ENCODE measurements around the gene COL15A1.

Gene COL15A1

DNA sequence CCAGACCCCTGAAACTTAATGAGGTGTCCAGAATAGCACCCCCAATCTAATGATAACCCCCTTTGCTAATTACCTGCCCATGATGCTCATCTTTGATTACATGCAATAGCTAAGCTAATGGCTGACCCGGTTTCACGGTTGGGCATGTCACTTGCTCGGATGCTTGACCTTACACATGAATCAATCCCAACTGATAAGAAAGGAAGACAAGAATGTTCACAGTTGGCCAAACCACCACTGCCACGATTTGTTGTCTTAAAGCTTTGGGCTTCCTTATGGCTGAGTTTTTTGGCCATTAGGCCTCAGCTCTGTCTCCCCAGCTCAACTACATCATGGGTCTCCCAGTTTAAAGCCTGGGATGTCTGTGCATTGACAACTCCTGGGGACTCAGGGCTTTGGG is 108.1 kb downstream of the COL15A1 start:
- in situ Hi-C loops (cut with MboI; ENCODE audit: low sequenced_read_pairs) = no loop called here

DNA sequence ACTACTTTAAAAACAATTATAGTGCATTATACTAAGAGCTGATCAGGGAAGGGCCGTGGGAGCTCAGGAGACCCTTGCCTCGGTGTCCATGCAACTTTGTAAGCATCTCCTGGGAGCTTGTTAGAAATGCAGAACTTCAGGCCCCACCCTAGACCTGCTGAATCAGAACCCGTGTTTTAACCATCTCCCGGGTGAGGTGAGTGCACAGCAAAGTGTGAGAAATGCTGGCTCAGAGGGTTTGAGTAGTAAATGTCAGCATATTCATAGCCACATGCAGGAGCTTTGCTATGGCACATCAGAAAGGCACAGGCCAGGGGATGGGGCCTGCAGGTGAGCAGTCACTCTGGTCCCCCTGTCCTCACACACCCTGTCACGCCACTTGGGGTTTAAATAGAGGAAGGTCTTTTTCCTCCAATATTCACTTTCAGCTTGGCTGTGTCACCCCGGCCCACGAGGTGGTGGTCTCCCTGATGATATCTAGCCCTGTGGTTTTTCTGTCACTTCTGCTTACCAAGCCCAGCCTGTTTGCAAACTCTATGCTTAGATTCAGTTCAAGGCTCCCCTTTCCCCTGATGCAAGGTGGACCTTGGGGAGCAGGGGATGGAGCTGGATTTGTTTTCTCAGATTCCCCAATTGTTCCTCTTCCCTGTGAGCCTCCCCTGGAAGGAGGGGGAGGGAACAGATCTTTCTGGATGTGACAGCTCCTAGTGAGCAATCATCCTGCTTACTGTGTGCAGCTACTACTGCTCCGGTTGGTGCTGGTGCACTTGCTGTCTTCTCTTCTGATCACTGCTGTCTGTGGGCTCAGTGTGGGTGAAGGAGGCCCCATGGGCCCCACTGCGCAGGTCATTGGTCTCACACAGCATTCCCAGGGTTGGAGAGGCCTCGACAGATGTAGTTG is 109.4 kb downstream of the COL15A1 start:
- in situ Hi-C loops (cut with MboI; ENCODE audit: low sequenced_read_pairs) = no loop called here

- in situ Hi-C loops (cut with MboI; ENCODE audit: low sequenced_read_pairs) = no loop called here
These were observed 110.9 kb downstream of the COL15A1 start for GRCh38 chr9:99054581-99054980.

DNA sequence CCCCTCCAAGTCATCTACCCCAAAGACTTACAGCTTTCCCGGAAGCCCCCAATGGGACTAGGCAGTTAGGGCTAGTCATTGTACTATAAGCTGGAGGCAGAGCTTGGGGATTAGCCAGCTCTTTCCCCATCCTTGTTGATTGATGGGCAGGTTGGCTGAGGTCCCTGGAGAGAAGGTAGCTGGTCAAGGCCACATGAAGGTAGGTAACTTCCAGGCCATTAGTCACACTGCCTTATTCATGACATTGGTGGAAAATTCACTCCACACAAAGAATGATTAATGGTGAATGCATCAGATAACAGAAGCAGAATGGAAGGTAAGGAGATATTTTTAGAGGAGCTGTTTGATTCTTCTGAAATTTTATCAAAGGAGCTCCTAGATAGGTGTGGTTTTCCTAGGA is 111.7 kb downstream of the COL15A1 start:
- in situ Hi-C loops (cut with MboI; ENCODE audit: low sequenced_read_pairs) = no loop called here

GRCh38 chr9:99056186-99056585 is 112.5 kb downstream of the COL15A1 start:
- in situ Hi-C loops (cut with MboI; ENCODE audit: low sequenced_read_pairs) = no loop called here

GRCh38 chr9:99056886-99057664 is 113.4 kb downstream of the COL15A1 start:
- in situ Hi-C loops (cut with MboI; ENCODE audit: low sequenced_read_pairs) = no loop called here

- in situ Hi-C loops (cut with MboI; ENCODE audit: low sequenced_read_pairs) = no loop called here
These were observed 114.2 kb downstream of the COL15A1 start for GRCh38 chr9:99057665-99058625.

- in situ Hi-C loops (cut with MboI; ENCODE audit: low sequenced_read_pairs) = no loop called here
These were observed 115.5 kb downstream of the COL15A1 start for GRCh38 chr9:99058964-99059921.

DNA sequence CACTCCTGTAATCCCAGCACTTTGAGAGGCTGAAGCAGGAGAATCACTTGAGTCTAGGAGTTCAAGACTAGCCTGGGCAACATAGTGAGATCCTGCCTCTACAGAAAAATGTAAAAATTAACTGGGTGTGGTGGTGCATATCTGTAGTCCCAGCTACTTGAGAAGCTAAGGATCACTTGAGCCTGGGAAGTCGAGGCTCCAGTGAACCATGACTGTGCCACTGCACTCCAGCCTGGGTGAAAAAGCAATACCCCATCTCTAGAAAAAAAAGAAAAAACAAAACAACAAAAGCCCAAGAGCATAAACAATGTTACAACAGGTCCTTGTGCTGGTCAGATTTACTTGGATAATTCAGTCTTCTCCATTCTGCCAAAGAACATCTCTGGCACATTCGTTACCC is 116.9 kb downstream of the COL15A1 start:
- in situ Hi-C loops (cut with MboI; ENCODE audit: low sequenced_read_pairs) = no loop called here

- in situ Hi-C loops (cut with MboI; ENCODE audit: low sequenced_read_pairs) = no loop called here
These were observed 118.8 kb downstream of the COL15A1 start for GRCh38 chr9:99062549-99062948.

DNA sequence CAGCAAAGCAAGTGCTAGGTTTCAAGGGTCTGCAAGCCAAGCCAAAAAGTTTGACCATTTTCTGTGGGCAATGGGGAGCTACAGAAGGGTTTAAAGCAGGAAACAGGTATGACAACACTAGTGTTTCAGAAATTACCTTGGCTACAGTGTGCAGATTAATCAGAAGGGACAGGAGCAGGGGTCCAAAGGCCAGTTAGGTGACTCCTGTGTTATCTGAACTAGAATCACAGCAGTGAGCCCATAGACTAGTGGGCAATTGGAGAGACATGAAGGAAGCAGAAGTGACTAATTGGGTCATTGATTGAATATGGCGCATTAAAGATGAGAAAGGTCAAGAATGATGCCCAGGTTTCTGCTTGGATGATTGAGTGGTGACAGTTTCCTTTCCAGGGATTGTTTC is 119.8 kb downstream of the COL15A1 start:
- in situ Hi-C loops (cut with MboI; ENCODE audit: low sequenced_read_pairs) = no loop called here

GRCh38 chr9:99066571-99066970 is 122.9 kb downstream of the COL15A1 start:
- in situ Hi-C loops (cut with MboI; ENCODE audit: low sequenced_read_pairs) = no loop called here

GRCh38 chr9:99069075-99069474 is 125.4 kb downstream of the COL15A1 start:
- in situ Hi-C loops (cut with MboI; ENCODE audit: low sequenced_read_pairs) = no loop called here

DNA sequence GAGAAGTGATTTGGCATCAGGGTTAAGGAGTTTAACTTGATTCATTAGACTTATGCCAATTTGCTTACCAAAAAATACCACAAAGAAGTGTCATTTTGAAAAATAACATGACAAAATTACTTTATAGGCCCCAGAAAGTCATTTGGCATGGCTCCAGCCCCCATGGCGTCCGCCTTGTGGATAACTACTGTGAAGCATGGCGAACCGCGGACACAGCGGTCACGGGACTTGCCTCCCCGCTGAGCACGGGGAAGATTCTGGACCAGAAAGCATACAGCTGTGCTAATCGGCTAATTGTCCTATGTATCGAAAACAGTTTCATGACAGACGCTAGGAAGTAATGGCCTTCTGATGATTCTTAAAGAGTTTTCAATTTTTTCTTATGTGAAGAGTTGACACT is 125.8 kb downstream of the COL15A1 start:
- in situ Hi-C loops (cut with MboI; ENCODE audit: low sequenced_read_pairs) = no loop called here

DNA sequence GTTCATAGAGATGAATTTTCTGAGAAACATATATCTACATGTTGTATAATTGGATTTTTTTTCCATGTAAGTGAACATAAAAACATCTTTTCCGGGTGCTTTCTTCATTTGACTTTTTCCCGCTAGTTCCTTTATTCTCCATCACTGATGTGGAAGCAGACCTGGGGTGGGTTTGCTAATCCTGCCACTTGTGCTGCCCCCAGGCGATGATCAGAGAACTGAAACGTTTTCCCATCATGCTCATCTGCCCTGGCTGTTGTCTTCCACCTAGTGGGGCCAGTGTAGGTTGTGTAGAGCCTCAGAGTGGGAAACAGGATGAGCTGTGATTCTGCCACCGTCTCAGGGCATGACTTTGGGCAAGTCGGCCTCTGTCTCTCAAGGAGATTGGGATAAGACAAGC is 127.0 kb downstream of the COL15A1 start:
- in situ Hi-C loops (cut with MboI; ENCODE audit: low sequenced_read_pairs) = no loop called here

DNA sequence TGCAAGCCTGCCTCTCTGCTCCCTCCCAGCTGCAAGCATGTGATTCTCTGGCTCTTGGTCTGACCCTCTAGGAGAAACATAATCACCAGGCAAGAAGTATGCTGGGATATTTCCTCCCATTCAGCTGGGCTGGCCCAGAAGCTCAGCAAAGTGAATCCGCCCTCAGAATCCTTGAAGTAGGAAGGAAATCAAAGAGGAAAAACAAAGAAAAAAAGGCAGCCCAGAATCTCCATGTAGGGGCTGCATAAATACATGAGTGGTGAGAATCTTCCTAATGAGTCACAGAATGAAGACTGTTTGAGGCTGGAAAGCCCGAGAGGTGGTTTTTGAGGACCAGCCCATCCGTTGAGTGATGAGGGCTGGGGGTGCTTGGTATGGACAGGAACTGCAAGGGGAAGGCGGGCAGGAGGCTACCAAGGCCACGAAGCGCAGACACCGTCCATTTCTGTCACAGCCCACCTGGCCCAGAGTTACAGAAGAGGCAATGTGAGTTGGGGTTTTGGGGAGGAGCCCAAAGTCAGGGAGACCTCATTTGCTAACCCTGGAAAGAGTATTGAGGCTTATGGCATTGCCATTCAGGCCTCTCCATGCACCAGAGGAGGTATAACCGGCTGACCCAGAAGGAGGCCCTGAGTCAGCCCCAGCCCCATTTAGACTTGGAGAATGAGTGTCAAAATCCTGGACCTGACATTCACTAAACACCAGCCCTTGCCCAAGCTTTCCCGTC is 127.8 kb downstream of the COL15A1 start:
- in situ Hi-C loops (cut with MboI; ENCODE audit: low sequenced_read_pairs) = no loop called here

DNA sequence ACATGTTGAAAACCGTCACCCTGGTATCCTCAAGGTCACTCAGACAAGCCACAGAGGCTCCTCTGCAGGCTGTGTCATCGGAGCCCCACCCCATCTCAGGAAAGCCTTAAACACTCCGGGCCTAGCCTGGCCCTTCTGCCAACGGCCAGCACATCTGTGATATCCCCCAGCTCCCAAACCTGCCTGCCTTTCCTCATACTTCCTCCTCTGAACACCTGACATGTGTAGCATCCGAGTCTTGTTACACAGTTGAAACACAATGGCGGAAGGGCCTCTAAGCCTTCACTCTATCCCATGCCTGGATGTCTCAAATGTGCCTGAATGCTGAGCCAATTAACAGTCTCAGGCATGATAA is 128.3 kb downstream of the COL15A1 start:
- in situ Hi-C loops (cut with MboI; ENCODE audit: low sequenced_read_pairs) = no loop called here

- in situ Hi-C loops (cut with MboI; ENCODE audit: low sequenced_read_pairs) = no loop called here
These were observed 129.6 kb downstream of the COL15A1 start for GRCh38 chr9:99073347-99073746.
